H9 (cell line): ENCODE results near the gene CACNA1H. TPM values are rescaled to one million over a fixed set of nuclear protein-coding genes. Genes with fewer than 3 reads are reported as not detected.
A peak's percentile ranks its signal among the peaks of the same experiment; 100 is the strongest.

Source experiments
- DNase-seq: peaks from one replicate; pipeline ENCODE4 v3.0.0-alpha.2; 2017
- H2AFZ ChIP-seq: one replicate; pipeline ENCODE4 v1.6.1; 2013; ENCODE audit warnings: mild to moderate bottlenecking, low read length, control low read depth, moderate library complexity
- H2AK5ac ChIP-seq: 2 replicates; pipeline ENCODE4 v1.6.1; 2013; ENCODE audit warnings: low read length, control low read depth, mixed read lengths; ENCODE audit not compliant: insufficient read length
- H2BK120ac ChIP-seq: one replicate; pipeline ENCODE4 v1.6.1; 2013; ENCODE audit warnings: low read depth, mild to moderate bottlenecking, low read length, control low read depth, inconsistent platforms; ENCODE audit not compliant: poor library complexity, severe bottlenecking
- H2BK12ac ChIP-seq: 2 replicates; pipeline ENCODE4 v1.6.1; 2013; ENCODE audit warnings: low read length, control low read depth, mixed read lengths, low read depth; ENCODE audit not compliant: insufficient read length
- H2BK15ac ChIP-seq: 2 replicates; pipeline ENCODE4 v1.6.1; 2013; ENCODE audit warnings: low read depth, low read length, control low read depth
- H2BK20ac ChIP-seq: one replicate; pipeline ENCODE4 v1.6.1; 2013; ENCODE audit warnings: low read depth, mild to moderate bottlenecking, low read length, control low read depth, inconsistent platforms; ENCODE audit not compliant: poor library complexity, severe bottlenecking
- H2BK5ac ChIP-seq: 2 replicates; pipeline ENCODE4 v1.6.1; 2013; ENCODE audit warnings: low read length, control low read depth, mixed read lengths; ENCODE audit not compliant: insufficient read length
- H3K14ac ChIP-seq: 2 replicates; pipeline ENCODE4 v1.6.1; 2013; ENCODE audit warnings: low read length, control low read depth; ENCODE audit not compliant: insufficient read depth
- H3K18ac ChIP-seq: 2 replicates; pipeline ENCODE4 v1.6.1; 2013; ENCODE audit warnings: low read depth, mild to moderate bottlenecking, mixed read lengths, low read length, control low read depth; ENCODE audit not compliant: insufficient read length
- H3K23ac ChIP-seq: 2 replicates; pipeline ENCODE4 v1.6.1; 2013; ENCODE audit warnings: low read length, control low read depth, mixed read lengths, low read depth; ENCODE audit not compliant: insufficient read length
- H3K23me2 ChIP-seq: 2 replicates; pipeline ENCODE4 v1.6.1; 2013; ENCODE audit warnings: low read depth, mild to moderate bottlenecking, mixed read lengths, low read length, control low read depth; ENCODE audit not compliant: insufficient read length, poor library complexity, severe bottlenecking
- H3K27ac ChIP-seq: 2 replicates; pipeline ENCODE4 v1.5.1; 2013; ENCODE audit warnings: low read length, control low read depth, mixed read lengths, low read depth; ENCODE audit not compliant: insufficient read length
- H3K27me3 ChIP-seq: 2 replicates; pipeline ENCODE4 v1.6.1; 2013; ENCODE audit warnings: low read length, control low read depth, inconsistent platforms; ENCODE audit not compliant: insufficient read depth
- H3K4ac ChIP-seq: 2 replicates; pipeline ENCODE4 v1.6.1; 2013; ENCODE audit warnings: low read depth, mild to moderate bottlenecking, control low read depth, inconsistent platforms, low read length, moderate library complexity
- H3K4me1 ChIP-seq: 2 replicates; pipeline ENCODE4 v1.6.1; 2013; ENCODE audit warnings: low read length, control low read depth, inconsistent platforms; ENCODE audit not compliant: insufficient read depth
- H3K4me2 ChIP-seq: 2 replicates; pipeline ENCODE4 v1.6.1; 2013; ENCODE audit warnings: low read length, control low read depth, mixed read lengths; ENCODE audit not compliant: insufficient read length, insufficient read depth
- H3K56ac ChIP-seq: 2 replicates; pipeline ENCODE4 v1.6.1; 2013; ENCODE audit warnings: low read depth, mild to moderate bottlenecking, mixed read lengths, low read length, control low read depth; ENCODE audit not compliant: insufficient read length
- H3K79me1 ChIP-seq: 2 replicates; pipeline ENCODE4 v1.6.1; 2013; ENCODE audit warnings: low read depth, mild to moderate bottlenecking, moderate library complexity, low read length, control low read depth, inconsistent platforms; ENCODE audit not compliant: insufficient read depth, poor library complexity, severe bottlenecking
- H3K79me2 ChIP-seq: 2 replicates; pipeline ENCODE4 v1.6.1; 2013; ENCODE audit warnings: low read length, control low read depth, inconsistent platforms; ENCODE audit not compliant: insufficient read depth
- H3K9ac ChIP-seq: 2 replicates; pipeline ENCODE4 v1.6.1; 2013; ENCODE audit warnings: low read length, control low read depth, mixed read lengths; ENCODE audit not compliant: insufficient read length; ENCODE audit errors: extremely low read depth
- H3K9me3 ChIP-seq: one replicate; pipeline ENCODE4 v1.6.1; 2013; ENCODE audit warnings: low read depth, low read length, inconsistent platforms; ENCODE audit not compliant: control insufficient read depth
- H3T11ph ChIP-seq: one replicate; pipeline ENCODE4 v1.6.1; 2013; ENCODE audit warnings: mild to moderate bottlenecking, low read length, control low read depth, inconsistent platforms
- H4K20me1 ChIP-seq: one replicate; pipeline ENCODE4 v1.6.1; 2013; ENCODE audit not compliant: control insufficient read depth, insufficient read length, insufficient read depth
- H4K5ac ChIP-seq: 2 replicates; pipeline ENCODE4 v1.6.1; 2013; ENCODE audit warnings: low read depth, mild to moderate bottlenecking, mixed read lengths, low read length, control low read depth; ENCODE audit not compliant: insufficient read length
- H4K8ac ChIP-seq: replicated peaks from 2 replicates; pipeline ENCODE4 v1.6.1; 2013; ENCODE audit warnings: low read length, control low read depth, mixed read lengths, low read depth; ENCODE audit not compliant: insufficient read length
- H4K91ac ChIP-seq: 2 replicates; pipeline ENCODE4 v1.6.1; 2013; ENCODE audit warnings: low read depth, mild to moderate bottlenecking, moderate library complexity, mixed read lengths, low read length, control low read depth; ENCODE audit not compliant: insufficient read length
- H3K27ac Mint-ChIP-seq, 3 experiments: 2 replicates in 2 of 3; 3 replicates in 1 of 3; pipeline ENCODE4 v1.8.0; 2020 to 2021; ENCODE audit warnings: mixed read lengths in 3 of 3, mild to moderate bottlenecking in 1 of 3, moderate library complexity in 1 of 3
- H3K27me3 Mint-ChIP-seq: 2 replicates; pipeline ENCODE4 v1.8.0; 2021; ENCODE audit warnings: low read depth, mild to moderate bottlenecking, moderate library complexity, mixed read lengths
- H3K36me3 Mint-ChIP-seq, 3 experiments: 2 replicates in 2 of 3; 3 replicates in 1 of 3; pipeline ENCODE4 v1.8.0; 2020 to 2021; ENCODE audit warnings: low read depth in 3 of 3, mixed read lengths in 3 of 3; ENCODE audit not compliant: insufficient read depth in 1 of 3
- H3K4me1 Mint-ChIP-seq, 2 experiments: 2 replicates each; pipeline ENCODE4 v1.8.0; 2020; ENCODE audit warnings: mixed read lengths in 2 of 2
- H3K4me3 Mint-ChIP-seq, 2 experiments: 2 replicates in 1 of 2; 3 replicates in 1 of 2; pipeline ENCODE4 v1.8.0; 2020 to 2021; ENCODE audit warnings: mild to moderate bottlenecking in 2 of 2, mixed read lengths in 2 of 2, moderate library complexity in 1 of 2
- H3K9me3 Mint-ChIP-seq, 2 experiments: 2 replicates in 1 of 2; 3 replicates in 1 of 2; pipeline ENCODE4 v1.8.0; 2020; ENCODE audit warnings: mild to moderate bottlenecking in 2 of 2, mixed read lengths in 2 of 2, moderate library complexity in 1 of 2
- WGBS: extraction: QIAGEN DNeasy Blood & Tissue Kit; methylation state at CpG from one replicate; pipeline ENCODE4 v1.1.7; 2013; ENCODE audit warnings: missing lambda C conversion rate, low lambda C conversion rate, mixed read lengths; ENCODE audit not compliant: insufficient read length; ENCODE audit errors: extremely low coverage; 5-methylcytosine and 5-hydroxymethylcytosine counted together
- total RNA-seq: library from RNA; stranded (reverse); gene quantifications from 2 replicates; pipeline ENCODE4 v1.2.1, GENCODE V29; 2021
- TF ChIP-seq, protein P1 (sequence below): fragments of 200-600 bp; sonication (generic); conservative IDR thresholded peaks from 3 replicates; pipeline ENCODE4 v1.8.0; 2021; ENCODE audit warnings: antibody characterized with exemption, mild to moderate bottlenecking

Gene CACNA1H
- total RNA-seq, 1 experiment from 2014 or later, result 43.3 TPM

DNA sequence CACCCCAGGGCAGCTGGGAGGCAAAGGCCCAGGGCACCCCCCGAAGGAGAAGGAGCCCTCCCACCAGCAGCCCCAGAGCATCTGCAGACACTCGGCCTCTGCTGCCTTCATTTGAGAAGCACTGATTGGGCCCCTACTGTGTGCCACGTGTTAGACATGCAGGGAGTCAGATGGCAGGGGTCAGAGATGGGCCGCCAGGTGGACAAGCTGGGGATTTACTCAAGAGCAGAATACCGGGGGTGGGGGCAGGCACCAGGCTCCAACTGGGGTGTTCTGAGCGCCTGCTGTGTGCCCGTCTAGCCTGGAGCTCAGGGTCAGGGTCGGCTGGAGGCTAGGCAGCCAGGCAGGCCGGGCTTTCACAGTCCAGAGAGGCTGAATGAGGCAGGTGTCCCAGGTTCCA lies 53.4 kb downstream of the CACNA1H start:
- Histone ChIP-seq H3K27ac (no peak overlapping the region), H3K14ac (no peak overlapping the region), H2AK5ac (no peak overlapping the region), H4K20me1 (no peaks in the 10 kb centered on the region), H2BK20ac (no peak overlapping the region), H3K23me2 (no peaks in the 10 kb centered on the region), H3K4me1 (no peaks in the 10 kb centered on the region), H3K79me1 (no peaks in the 10 kb centered on the region), H3K56ac (no peak overlapping the region), H2BK5ac (no peak overlapping the region), H3K4ac (no peak overlapping the region), H4K5ac (no peak overlapping the region), H3K27me3 (no peaks in the 10 kb centered on the region), H2BK15ac (no peak overlapping the region), H2BK120ac (no peak overlapping the region), H3K18ac (no peak overlapping the region), H3K23ac (no peak overlapping the region), H3K9me3 (no peaks in the 10 kb centered on the region), H2BK12ac (no peak overlapping the region), H2AFZ (no peak overlapping the region), H3K4me2 (no peak overlapping the region), H3K9ac (no peak overlapping the region), H3T11ph (no peak overlapping the region), H3K79me2 (no peaks in the 10 kb centered on the region), H4K91ac (no peak overlapping the region), H4K8ac (no peak overlapping the region)
- no peaks in the 10 kb centered on the region for H3K4me1 Mint-ChIP-seq
- WGBS, result no CpG with 5 or more reads among the region's 9 CpGs
- TF ChIP-seq, protein P1, sequence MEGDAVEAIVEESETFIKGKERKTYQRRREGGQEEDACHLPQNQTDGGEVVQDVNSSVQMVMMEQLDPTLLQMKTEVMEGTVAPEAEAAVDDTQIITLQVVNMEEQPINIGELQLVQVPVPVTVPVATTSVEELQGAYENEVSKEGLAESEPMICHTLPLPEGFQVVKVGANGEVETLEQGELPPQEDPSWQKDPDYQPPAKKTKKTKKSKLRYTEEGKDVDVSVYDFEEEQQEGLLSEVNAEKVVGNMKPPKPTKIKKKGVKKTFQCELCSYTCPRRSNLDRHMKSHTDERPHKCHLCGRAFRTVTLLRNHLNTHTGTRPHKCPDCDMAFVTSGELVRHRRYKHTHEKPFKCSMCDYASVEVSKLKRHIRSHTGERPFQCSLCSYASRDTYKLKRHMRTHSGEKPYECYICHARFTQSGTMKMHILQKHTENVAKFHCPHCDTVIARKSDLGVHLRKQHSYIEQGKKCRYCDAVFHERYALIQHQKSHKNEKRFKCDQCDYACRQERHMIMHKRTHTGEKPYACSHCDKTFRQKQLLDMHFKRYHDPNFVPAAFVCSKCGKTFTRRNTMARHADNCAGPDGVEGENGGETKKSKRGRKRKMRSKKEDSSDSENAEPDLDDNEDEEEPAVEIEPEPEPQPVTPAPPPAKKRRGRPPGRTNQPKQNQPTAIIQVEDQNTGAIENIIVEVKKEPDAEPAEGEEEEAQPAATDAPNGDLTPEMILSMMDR, result 0 out of 3 replicates have a peak, but pooled peaks have one; percentile 21
- H3K9me3 Mint-ChIP-seq, result no peaks in the 10 kb centered on the region
- DNase-seq, result peak; percentile 41
- H3K4me3 Mint-ChIP-seq, result no peak overlapping the region
- H3K27me3 Mint-ChIP-seq, result no peaks in the 10 kb centered on the region
- no peak overlapping the region for H3K27ac Mint-ChIP-seq
- H3K36me3 Mint-ChIP-seq, result peaks cover 0 to 35% (median 32%) of the 10 kb centered on the region in 3 experiments; a peak in 6 of 7 replicates
